ENCODE results near the gene SIRPB1.
A peak's percentile ranks its signal among the peaks of the same experiment; 100 is the strongest.
"Not testable (repeated sequence)": the region's sequence is repeated elsewhere in the genome, so short reads cannot be mapped to it uniquely, and the experiment has no call there.

Gene SIRPB1

DNA sequence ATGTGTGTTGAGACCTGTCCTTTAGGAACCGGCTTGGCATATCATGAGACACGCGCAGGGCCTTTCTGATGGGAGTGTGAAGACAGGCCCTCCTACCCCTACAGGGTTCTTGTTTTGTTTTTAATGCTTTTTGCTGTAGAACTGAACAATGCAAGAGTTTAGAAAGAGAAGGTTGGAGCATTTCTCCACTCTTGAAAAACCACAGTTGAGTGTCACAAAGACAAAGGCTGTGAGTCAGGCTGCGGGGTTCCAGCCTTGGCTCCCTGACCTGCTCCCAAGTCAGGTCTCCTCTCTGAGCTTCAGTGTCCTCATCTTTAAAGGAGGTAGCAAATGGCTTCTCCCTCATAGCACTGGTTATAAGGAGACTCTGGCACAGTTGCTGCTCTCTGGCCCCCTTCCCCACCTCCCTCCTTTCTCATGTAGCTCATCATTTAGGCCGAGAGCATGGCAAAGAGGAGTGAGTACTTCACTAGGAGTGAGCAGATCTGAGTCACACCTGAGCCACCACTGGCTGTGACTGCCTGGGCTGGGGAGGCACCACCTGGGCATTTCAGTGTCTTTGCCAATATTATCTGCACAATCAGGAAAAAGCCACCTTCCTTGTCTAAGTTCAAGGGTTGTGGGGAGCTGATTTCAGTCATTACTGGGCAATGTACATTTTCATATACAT, 11.0 kb downstream of the SIRPB1 start:
- H3K4me1 Mint-ChIP-seq (ENCODE audit: low read depth); H3K36me3 Mint-ChIP-seq (ENCODE audit: low read depth); DNase-seq (ENCODE audit: low spot score); H3K4me3 Mint-ChIP-seq; H3K9me3 Mint-ChIP-seq; H3K27me3 Mint-ChIP-seq (ENCODE audit: low read depth); H3K27ac Mint-ChIP-seq: not testable (repeated sequence)

DNA sequence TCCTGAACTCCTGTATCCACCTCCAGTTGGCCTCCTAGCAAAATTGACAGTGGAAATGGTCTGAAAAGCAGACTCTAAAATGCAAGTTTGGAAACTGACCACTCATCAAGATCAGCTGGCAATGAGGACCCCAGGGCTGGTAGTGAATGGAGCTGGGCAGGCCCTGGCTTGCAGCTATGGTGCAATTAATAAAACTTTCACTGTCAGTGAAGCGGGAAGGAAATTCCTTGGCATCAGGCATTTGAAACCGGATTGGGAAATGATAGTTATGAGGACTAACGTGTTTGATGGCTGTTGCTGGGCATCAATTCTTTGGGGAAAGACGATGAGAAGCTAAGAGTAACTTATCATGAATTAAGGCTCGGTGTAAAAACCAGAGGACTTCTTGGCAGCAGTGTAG, 19.1 kb downstream of the SIRPB1 start:
- DNase-seq (ENCODE audit: low spot score): no peak
- H3K4me3 Mint-ChIP-seq: no peak overlapping the region
- no peaks in the 10 kb centered on the region for H3K9me3 Mint-ChIP-seq
- no peak overlapping the region for H3K27ac Mint-ChIP-seq
- H3K27me3 Mint-ChIP-seq (ENCODE audit: low read depth): no peaks in the 10 kb centered on the region
- H3K36me3 Mint-ChIP-seq (ENCODE audit: low read depth): no peaks in the 10 kb centered on the region
- H3K4me1 Mint-ChIP-seq (ENCODE audit: low read depth): no peaks in the 10 kb centered on the region

DNA sequence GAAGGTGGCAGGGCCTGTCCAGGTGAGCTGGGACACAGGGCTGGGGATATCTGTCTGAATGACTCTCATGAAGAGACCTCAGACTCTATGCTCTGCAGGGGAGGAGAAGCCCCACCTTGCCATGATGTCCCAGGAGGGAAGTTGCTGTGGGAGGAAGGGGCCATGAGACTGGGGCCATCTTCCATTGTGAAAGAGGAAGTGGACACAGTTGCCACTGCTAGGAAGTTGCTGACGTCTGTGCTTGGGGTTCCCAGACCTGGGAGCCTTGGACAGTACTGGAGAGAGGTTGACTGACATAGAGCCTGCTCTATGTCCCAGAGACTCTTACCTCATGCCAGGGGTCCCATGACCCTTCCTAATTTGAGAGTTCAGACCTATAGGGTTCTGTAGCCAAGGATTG, 24.5 kb downstream of the SIRPB1 start:
- Mint-ChIP-seq H3K36me3 (ENCODE audit: low read depth) (no peaks in the 10 kb centered on the region), H3K27ac (no peak overlapping the region), H3K27me3 (ENCODE audit: low read depth) (no peaks in the 10 kb centered on the region), H3K4me3 (no peak overlapping the region), H3K9me3 (no peaks in the 10 kb centered on the region), H3K4me1 (ENCODE audit: low read depth) (no peaks in the 10 kb centered on the region)
- no peak for DNase-seq (ENCODE audit: low spot score)

- H3K4me1 Mint-ChIP-seq (ENCODE audit: low read depth): no peaks in the 10 kb centered on the region
- no peak overlapping the region for H3K27ac Mint-ChIP-seq
These were observed 31.0 kb downstream of the SIRPB1 start for GRCh38 chr20:1588533-1589460.

DNA sequence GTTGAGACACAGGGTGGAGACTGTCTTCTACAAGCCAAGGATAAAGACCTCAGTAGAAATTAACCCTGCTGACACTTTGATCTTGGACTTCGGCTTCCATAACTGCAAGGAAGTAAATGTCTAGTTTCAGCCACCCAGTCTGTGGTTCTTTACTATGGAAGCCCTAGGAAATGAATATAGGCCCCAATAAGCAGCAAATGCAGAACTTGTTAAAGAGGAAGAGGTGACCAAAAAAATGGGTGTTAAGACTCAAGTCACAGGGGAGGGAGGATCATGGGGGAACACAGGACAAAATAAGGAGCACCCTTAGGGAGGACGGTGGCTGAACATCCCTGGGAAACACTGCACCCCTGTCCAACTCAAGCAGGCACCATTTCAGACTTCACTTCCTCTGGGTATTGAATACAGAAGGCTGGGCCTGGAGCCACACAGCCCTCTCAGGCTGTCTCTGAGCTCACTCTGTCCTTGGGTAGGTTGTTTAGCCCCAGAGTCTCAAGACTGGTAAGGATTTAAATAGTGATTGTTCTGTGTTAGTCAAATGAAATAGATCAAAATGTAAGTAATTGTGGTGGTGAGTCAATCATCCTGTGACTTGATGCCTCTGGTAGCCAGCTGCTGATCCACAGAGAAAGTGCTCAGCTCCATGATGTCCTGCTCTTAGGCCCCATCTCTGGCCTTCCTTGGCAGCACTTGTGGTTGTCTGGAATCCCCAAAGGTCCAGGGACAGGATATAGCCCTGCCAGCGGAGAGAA, 31.9 kb downstream of the SIRPB1 start:
- Mint-ChIP-seq H3K27me3 (ENCODE audit: low read depth) (no peaks in the 10 kb centered on the region), H3K36me3 (ENCODE audit: low read depth) (no peaks in the 10 kb centered on the region), H3K4me3 (no peak overlapping the region), H3K9me3 (no peaks in the 10 kb centered on the region), H3K27ac (no peak overlapping the region), H3K4me1 (ENCODE audit: low read depth) (no peaks in the 10 kb centered on the region)
- DNase-seq (ENCODE audit: low spot score): no peak

More at GRCh38 chr20:1588533-1589460, 31.0 kb downstream of the SIRPB1 start:
- H3K27me3 Mint-ChIP-seq (ENCODE audit: low read depth): no peaks in the 10 kb centered on the region
- H3K4me3 Mint-ChIP-seq: no peak overlapping the region
- no peak for DNase-seq (ENCODE audit: low spot score)
- H3K9me3 Mint-ChIP-seq: no peaks in the 10 kb centered on the region
- H3K36me3 Mint-ChIP-seq (ENCODE audit: low read depth): no peaks in the 10 kb centered on the region

DNA sequence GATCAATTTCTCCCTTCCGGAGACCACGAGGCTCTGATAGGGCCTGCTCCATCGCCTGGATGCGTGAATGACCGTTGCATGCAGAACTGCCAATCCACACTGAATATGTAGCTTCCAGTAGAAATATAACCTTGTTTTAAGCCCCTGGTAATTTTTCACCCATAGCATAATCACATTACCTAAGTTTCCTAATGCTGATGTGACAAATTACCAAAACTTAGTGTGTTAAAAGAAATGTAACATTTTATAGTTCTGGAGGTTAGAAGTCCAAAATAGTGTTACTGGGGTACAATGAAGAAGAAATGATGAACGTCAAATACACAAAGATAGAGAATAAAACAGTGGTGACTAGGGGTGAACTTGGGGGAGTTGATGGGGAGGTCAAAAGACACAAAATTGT, 40.3 kb downstream of the SIRPB1 start:
- Mint-ChIP-seq H3K4me1 (ENCODE audit: low read depth) (no peaks in the 10 kb centered on the region), H3K27ac (no peak overlapping the region), H3K36me3 (ENCODE audit: low read depth) (no peaks in the 10 kb centered on the region), H3K9me3 (no peaks in the 10 kb centered on the region), H3K4me3 (no peak overlapping the region), H3K27me3 (ENCODE audit: low read depth) (no peaks in the 10 kb centered on the region)
- no peak for DNase-seq (ENCODE audit: low spot score)

DNA sequence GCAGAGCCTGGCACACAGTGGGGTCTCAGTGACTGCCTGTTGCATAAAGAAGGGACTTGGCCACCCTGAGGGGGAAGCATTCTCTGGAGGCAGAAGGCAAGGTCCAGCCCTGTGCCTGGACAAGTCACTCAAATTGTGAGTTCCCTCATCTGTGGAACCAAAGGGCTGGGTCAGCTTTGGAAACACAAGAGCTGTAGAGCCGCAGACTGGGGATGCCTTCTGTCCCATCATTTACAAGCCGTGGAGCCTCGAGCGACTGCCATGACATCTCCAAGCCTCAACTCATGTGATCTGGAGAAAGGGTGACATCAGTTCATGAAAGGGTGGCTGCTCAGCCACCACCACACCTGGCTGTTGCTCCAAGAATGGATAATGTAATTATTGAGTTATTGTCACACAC, 41.9 kb downstream of the SIRPB1 start:
- Mint-ChIP-seq H3K9me3 (no peaks in the 10 kb centered on the region), H3K4me1 (ENCODE audit: low read depth) (no peaks in the 10 kb centered on the region), H3K4me3 (no peak overlapping the region), H3K27ac (no peak overlapping the region), H3K36me3 (ENCODE audit: low read depth) (no peaks in the 10 kb centered on the region), H3K27me3 (ENCODE audit: low read depth) (no peaks in the 10 kb centered on the region)
- DNase-seq (ENCODE audit: low spot score): peak; percentile 2

GRCh38 chr20:1577313-1577712, 42.5 kb downstream of the SIRPB1 start:
- H3K36me3 Mint-ChIP-seq (ENCODE audit: low read depth); H3K4me1 Mint-ChIP-seq (ENCODE audit: low read depth); H3K9me3 Mint-ChIP-seq; H3K4me3 Mint-ChIP-seq; H3K27ac Mint-ChIP-seq; H3K27me3 Mint-ChIP-seq (ENCODE audit: low read depth): not testable (repeated sequence)
- peak; percentile 3 for DNase-seq (ENCODE audit: low spot score)

DNA sequence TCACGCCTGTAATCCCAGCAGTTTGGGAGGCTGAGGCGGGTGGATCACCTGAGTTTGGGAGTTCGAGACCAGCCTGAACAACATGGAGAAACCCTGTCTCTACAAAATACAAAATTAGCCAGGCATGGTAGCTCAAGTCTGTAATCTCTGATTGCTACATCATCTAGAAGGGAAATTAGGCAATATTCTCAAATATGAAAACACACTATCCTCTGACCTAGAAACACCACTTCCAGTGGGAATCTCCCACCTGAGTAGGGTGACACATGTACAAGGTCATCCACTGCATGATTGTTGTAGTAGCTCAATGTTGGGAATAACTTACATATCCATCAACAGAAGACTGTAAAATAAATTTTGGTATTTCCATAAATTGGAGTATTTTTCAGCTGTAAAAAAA, 43.2 kb downstream of the SIRPB1 start:
- Mint-ChIP-seq H3K4me1 (ENCODE audit: low read depth) (no peaks in the 10 kb centered on the region), H3K4me3 (no peak overlapping the region), H3K9me3 (no peaks in the 10 kb centered on the region), H3K36me3 (ENCODE audit: low read depth) (no peaks in the 10 kb centered on the region), H3K27me3 (ENCODE audit: low read depth) (no peaks in the 10 kb centered on the region), H3K27ac (no peak overlapping the region)
- DNase-seq (ENCODE audit: low spot score): no peak

- DNase-seq (ENCODE audit: low spot score): peak; percentile 3
- H3K27me3 Mint-ChIP-seq (ENCODE audit: low read depth); H3K4me1 Mint-ChIP-seq (ENCODE audit: low read depth); H3K27ac Mint-ChIP-seq; H3K9me3 Mint-ChIP-seq; H3K36me3 Mint-ChIP-seq (ENCODE audit: low read depth); H3K4me3 Mint-ChIP-seq: not testable (repeated sequence)
These were observed 43.8 kb downstream of the SIRPB1 start for GRCh38 chr20:1576003-1576402.

DNA sequence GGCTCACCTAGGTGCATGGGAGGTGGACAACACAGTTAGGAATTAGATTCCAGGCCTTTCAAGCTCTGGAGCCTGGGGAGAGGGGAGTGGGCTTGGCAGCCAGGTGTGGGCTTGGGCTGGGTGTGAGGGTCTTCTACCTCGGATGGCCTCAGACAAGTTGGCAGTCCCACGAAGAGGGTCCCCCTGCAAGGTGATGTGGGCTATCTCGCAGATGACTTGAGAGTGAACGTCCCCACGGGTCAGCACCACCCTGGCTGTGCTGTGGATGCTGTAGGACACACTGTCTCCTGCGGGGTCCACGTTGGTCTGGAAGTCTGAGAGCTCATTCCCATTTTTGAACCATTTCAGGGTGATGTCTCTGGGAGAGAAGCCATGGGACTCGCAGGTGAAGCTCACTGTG, 48.2 kb downstream of the SIRPB1 start:
- not testable (repeated sequence) for DNase-seq (ENCODE audit: low spot score); H3K9me3 Mint-ChIP-seq

More for the DNA sequence above, 48.2 kb downstream of the SIRPB1 start:
- not testable (repeated sequence) for H3K36me3 Mint-ChIP-seq (ENCODE audit: low read depth); H3K4me3 Mint-ChIP-seq; H3K27me3 Mint-ChIP-seq (ENCODE audit: low read depth); H3K27ac Mint-ChIP-seq; H3K4me1 Mint-ChIP-seq (ENCODE audit: low read depth)
